D721Med (cell line): ENCODE results near the gene SF1.

ENCODE experiments used
- DNase-seq: peaks from one replicate; pipeline ENCODE4 v3.0.0; 2011; ENCODE audit warnings: low spot score; ENCODE audit not compliant: insufficient read length
- FAIRE-seq: peaks from 2 replicates; lab custom pipeline; 2011; peaks lifted over from hg19 to GRCh38; lab: Jason Lieb, UNC
- TF ChIP-seq, protein P1 (sequence below): IDR thresholded peaks from 2 replicates; pipeline ENCODE4 v1.5.1; 2012; ENCODE audit warnings: mild to moderate bottlenecking, control low read depth; ENCODE audit not compliant: insufficient read depth; ENCODE audit errors: missing control alignments

The SF1 gene

DNA sequence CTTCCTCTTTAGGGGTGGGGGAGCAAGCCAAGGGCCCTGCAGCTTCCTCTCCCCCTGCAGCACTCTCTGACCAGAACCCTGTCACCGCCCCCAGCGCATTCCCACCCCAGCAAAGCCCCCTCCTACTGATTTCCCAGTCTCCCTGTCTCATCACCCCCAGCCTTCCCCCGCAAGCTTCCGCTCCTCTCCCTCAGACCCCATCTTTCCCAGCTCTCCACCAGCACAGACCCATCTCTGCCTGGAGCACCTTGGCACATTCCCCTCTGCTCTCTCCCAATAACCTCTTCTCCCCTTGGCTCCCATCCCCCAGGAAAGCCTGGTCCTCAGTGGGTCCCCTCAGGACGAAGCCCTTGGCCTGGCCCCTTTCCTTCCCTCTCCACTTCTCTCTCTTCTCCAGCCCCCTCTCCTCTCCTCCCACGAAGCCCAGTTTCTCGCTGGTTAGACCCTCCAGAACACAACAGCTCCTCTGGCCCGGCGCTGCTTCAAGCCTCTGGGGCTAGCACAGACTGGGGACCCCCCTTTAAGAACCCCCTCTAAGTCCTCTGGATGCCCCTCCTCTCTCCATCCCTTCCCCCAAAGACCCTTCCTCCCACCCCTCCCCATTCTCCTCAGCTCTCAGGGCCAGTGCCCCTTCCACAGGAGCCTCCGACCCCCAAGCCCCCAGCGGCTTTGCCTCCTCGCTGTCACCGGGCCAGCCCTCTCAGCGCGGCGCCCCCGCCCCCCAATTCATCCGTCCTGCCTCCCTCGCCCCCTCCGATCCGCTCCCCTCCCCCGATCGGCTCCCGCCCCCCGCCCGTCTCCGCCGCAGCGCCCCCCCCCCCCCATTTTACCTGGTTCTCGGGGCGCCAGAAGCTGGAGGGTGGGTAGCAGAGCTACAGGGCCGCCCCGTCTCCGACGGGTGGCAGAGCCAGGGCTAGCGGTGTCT is 55.9 kb downstream of the SF1 start:
- no peak for FAIRE-seq
- DNase-seq = no peak
- TF ChIP-seq, protein P1, sequence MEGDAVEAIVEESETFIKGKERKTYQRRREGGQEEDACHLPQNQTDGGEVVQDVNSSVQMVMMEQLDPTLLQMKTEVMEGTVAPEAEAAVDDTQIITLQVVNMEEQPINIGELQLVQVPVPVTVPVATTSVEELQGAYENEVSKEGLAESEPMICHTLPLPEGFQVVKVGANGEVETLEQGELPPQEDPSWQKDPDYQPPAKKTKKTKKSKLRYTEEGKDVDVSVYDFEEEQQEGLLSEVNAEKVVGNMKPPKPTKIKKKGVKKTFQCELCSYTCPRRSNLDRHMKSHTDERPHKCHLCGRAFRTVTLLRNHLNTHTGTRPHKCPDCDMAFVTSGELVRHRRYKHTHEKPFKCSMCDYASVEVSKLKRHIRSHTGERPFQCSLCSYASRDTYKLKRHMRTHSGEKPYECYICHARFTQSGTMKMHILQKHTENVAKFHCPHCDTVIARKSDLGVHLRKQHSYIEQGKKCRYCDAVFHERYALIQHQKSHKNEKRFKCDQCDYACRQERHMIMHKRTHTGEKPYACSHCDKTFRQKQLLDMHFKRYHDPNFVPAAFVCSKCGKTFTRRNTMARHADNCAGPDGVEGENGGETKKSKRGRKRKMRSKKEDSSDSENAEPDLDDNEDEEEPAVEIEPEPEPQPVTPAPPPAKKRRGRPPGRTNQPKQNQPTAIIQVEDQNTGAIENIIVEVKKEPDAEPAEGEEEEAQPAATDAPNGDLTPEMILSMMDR = no peak

DNA sequence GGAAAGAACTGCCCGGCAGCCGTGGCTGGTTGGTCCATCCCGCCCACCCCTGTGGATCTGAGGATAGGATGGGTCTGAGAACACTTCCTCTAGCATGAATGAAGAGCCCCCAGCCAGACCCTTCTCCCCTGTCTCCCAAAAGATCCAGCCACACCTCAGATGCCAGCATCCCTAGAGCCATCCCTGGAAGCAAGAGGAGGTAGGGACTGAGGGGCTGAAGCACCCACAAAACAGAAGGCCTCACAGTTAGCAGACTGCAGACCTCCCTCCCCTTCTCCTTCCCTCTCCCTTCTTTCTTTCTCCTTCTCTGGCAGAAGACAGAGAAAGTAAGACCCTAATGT is 57.0 kb downstream of the SF1 start:
- TF ChIP-seq, protein P1 = no peak
- no peak for DNase-seq
- no peak for FAIRE-seq

DNA sequence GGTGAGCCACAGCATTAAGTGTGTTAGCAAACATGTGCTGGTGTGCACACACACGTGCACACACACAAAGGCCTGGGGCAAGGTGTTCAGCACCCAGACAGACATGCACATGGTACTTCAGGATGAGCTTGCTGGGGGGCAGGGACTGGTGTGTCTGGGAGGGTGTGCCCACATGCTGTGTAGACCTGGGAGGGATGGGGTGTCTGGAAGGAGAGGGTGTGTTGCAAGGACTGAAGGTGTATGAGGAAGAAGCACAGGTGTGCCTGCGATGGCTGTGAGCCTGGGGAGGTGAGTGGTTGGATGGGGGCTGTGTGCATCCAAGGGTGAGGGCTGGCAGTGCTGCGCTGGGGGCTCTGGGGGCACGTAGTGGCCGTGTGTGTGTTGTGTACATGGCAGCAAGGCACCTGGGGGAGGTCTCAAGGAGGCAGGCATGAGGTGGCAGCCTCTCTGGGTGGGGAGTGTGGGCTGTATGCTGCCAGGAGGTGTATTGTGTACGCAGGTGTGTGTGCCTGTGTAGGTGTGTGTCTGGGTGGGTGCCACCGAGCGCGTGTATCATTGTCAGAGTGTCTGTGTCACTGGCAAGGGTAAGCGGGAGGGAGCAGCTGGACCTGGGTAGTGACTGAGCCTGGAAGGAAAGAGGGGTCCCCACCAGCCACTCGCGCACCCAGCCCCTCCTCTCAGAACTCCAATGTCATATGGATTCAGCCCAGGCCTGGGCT is 57.5 kb downstream of the SF1 start:
- no peak for FAIRE-seq
- DNase-seq = no peak

DNA sequence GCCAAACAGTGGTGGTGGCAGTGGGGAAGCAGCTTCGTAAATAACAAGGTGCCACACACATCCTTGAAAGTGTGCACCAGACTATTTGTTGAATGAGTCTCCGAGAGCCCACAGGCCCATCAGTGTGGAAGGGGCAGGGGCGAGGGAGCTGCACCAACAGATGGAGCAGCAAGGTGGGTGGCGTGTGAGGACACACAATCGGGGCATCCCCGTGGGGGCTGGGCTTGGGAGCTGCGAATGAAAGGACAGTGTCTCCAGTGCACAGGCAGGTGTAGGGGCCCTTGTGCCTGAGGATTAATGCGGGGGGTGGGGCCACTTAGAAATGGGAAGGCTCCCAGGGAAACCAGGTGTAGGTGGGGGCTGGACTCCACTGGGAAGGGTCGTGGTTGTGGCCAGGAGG is 58.2 kb downstream of the SF1 start:
- TF ChIP-seq, protein P1 = no peak
- FAIRE-seq = no peak
- no peak for DNase-seq

More for the DNA sequence above, 57.5 kb downstream of the SF1 start:
- TF ChIP-seq, protein P1 = no peak

DNA sequence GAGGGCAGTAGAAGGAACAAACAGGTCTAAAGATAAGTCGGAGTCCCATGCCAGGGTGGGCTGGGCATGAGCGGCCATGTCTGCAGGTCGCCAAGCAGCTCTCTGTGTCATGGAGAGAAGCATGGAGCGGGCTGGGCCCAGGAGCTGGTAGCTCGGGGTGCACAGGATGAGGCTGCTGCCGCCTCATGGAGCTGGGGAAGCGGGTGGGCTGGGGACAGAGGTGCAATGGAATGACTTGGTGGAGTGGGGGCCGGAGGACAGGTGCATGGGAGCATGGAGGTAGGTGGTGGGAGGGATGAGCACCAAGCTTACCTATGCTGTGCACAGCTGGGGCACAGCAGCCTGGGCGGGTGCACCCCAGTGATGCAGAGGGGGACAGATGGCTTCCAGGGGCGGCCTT is 58.9 kb downstream of the SF1 start:
- no peak for FAIRE-seq
- DNase-seq = no peak
- TF ChIP-seq, protein P1 = no peak

DNA sequence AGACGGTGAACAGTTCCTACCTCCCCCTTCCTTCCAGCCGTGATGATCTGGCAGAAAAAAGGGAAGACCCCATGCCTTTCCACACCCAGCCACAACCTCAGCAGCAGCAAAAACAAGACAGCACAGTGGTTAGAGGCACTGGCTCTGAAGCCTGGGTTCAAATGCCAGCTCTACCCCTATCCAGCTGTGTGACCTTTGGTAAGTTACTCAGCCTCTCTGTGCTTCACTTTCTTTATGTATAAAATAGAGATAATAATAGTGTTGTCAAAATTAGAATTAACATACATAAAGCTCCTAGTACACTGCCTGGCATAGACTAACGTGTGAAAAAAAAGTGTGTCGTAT is 59.6 kb downstream of the SF1 start:
- TF ChIP-seq, protein P1 = no peak
- no peak for DNase-seq
- FAIRE-seq = no peak
